ENCODE data around the gene BOLA1.
A peak's percentile ranks its signal among the peaks of the same experiment; 100 is the strongest.
"Not testable (repeated sequence)": the region's sequence is repeated elsewhere in the genome, so short reads cannot be mapped to it uniquely, and the experiment has no call there.

Gene BOLA1

GRCh38 chr1:149887196-149887455 is 12.2 kb upstream of the BOLA1 start:
- not testable (repeated sequence) for DNase-seq (ENCODE audit: low read depth)

- peak; percentile 99 for DNase-seq (ENCODE audit: low read depth)
Observed at GRCh38 chr1:149887456-149888246, 11.7 kb upstream of the BOLA1 start.

DNA sequence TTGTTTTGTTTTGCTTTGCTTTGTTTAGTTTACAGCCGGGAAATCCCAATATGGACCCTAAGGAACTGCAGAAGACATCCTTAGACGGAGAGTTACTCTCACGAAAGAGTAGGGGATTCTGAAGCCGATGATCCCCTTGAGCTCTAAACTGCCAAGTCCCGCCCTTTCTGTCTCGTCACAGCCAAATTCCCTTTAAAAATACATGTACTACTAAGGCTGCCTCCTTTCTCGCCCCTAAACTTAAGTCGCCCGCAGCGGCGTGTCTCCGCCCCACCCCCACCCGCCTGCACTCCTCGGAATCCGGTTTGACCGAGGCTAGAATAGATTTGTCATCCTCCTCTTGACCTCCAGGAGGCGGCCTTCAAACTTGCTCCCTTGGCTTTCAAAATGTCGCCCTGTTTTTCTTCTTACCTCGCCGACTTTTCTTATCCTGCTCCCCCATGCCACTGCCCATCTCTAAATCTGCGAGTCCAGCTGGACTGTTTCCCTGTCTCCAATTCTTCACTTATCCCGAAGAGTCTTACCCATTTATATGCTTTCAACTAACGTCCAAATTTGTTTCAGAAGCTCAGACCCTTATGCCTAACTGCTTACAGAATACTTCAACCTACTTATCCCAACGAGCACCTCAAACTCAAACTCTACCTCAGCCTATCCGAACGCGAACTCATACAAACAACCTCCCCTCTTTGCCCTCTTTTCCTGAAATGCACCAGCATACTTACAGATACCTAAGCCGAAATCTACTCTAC is 10.9 kb upstream of the BOLA1 start:
- peak; percentile 85 for DNase-seq (ENCODE audit: low read depth)

DNA sequence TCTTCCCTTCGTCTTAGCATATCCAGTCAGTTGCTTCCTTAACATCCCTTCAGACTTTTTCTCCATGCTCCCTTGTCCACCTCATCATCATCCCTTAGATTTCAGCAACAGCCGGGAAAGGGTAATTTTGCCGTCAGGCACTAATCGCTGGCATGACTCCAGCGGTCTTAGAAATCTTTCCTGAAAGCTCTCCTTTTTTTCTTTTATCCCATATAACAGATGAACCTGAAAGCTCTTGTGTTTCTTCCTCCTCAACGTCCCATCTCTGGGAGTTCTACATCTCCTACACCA is 10.4 kb upstream of the BOLA1 start:
- DNase-seq (ENCODE audit: low read depth) = peak; percentile 50

DNA sequence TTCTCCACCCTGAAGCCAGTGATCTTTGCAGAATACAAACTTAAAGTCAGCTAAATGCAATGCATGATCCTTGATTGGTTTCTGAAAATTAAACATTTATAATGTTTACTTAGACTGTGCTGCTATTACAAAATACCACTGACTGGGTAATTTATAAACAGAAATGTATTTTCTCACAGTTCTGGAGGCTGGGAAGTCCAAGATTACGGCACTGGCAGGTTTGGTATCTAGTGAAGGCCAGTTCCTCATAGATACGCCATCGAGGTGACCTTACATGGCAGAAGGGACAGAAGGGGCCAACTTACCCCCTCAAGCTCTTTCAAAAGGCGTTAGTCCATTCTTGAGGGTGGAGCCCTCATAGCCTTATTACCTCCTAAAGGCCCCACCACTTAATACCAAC is 2.8 kb upstream of the BOLA1 start:
- no peak for DNase-seq (ENCODE audit: low read depth)

- DNase-seq (ENCODE audit: low read depth) = no peak
Observed at GRCh38 chr1:149903836-149904491, 4.6 kb downstream of the BOLA1 start.

DNA sequence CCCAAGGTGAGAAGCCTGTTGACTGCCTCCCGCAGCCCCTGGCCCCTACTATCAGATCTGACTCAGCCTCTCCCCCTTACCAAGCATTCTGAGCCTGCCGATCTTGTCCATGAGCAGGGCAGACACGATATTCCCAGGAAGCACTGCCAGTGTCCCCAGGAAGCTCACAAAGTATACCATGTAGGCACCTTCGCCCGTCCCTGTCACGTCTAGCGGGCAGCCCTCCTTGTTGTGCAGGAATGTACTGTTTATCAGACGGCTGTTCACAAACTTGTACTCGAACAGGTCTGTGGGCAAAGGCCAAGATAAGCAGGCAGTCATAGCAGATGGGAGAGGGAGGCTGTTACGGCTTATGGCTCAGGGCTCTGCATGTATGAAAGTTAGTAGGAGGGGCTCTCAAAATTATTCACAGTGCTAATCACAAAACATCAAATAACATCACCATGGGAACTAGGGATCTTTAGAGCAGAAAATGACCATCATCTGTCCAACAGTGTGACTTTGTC is 7.3 kb downstream of the BOLA1 start:
- DNase-seq (ENCODE audit: low read depth) = peak; percentile 34

DNA sequence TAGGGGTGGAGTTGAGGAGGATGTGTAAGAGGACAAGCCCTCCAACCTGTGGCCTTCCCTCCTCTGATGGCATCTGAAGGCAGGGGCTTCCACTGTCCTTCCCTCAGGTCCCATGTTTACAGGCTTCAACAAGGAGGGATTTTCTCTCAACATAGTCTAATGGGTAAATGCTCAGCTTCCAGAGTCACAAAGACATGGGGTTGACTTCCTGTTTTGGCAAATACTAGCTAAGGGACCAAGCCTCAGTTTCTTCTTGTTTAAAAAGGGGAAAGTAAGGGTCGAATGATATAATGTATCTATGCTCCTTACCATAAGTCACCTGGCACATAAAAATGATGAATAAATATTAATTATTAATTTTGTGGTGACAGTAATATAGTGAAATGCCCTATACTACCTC is 15.2 kb downstream of the BOLA1 start:
- no peak for DNase-seq (ENCODE audit: low read depth)

- DNase-seq (ENCODE audit: low read depth) = no peak
Observed at GRCh38 chr1:149915429-149916192, 16.2 kb downstream of the BOLA1 start.

- no peak for DNase-seq (ENCODE audit: low read depth)
Observed at GRCh38 chr1:149916193-149916897, 17.0 kb downstream of the BOLA1 start.

GRCh38 chr1:149916898-149917252 is 17.5 kb downstream of the BOLA1 start:
- DNase-seq (ENCODE audit: low read depth) = no peak

DNA sequence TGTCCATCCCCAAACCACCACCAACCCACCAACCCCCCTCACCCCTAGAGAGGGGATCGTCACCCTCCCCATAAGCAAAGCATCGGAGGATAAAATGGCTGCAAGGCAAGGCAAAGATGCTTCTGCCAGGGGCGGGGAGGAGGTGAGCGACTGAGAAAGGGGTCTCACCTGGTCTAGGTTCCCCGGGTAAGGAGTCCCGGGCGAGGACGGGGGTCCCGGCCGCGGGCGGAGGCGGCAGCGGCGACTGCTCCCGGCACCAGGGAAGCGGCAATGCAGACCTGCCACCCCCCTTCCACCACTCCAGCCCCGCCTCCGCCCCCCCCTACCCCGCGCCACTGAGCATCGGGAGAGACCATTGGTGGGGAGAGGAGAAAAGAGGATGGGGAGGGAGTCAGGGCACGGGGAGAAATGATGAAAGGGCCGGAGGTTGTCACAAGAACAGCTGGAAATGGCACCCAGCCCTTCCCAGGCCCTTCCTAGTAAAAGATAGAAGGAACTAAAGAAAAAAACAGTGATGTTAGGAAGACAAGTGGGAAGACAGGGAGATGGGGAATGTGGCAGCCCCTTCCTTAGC is 18.3 kb downstream of the BOLA1 start, which contains the start of gene SV2A:
Gene SV2A (minus strand): TSS at position 274 of the 574 bp plus-strand sequence. CDS start 4,004 bp downstream, outside the sequence.
- DNase-seq (ENCODE audit: low read depth) = peak; percentile 40

DNA sequence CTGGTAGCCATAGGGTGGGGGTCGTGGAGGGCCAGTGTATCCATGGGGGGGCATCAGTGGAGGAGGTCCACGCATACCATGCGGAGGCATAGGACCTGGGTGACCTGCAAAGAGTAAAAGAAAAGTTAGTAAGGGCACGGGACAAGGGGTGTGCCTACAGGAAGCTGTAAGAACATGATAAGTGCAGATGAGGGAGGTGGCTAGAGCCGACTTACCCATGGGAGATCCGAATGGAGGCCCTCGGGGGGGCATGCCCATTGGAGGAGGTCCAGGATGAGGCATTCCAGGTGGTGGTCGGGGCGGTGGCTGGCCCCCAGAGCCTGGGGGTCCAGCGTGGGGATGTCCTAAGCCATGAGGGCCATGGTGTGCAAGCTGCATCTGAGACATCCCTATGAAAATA is 24.3 kb downstream of the BOLA1 start:
- DNase-seq (ENCODE audit: low read depth) = no peak

- no peak for DNase-seq (ENCODE audit: low read depth)
Observed at GRCh38 chr1:149925345-149925744, 26.0 kb downstream of the BOLA1 start.

DNA sequence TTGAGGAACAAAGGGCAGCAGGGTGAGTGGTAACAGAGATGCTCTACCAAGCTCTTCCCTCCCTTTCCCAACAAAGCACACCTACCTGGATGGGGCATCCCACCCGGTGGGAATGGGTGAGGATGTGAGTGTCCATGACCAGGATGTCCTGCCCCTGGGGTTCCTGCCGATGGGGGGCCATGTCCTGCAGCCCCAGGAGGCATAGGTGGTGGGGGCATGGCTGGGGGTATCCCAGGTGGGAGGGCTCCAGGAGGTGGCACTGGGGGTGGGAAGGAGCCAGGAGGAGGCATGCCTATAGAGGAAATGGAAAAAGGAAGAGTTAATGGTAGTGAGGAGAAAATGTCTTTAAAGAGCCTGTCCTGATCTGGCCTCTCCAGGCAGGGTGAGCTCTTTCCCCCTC is 26.4 kb downstream of the BOLA1 start:
- no peak for DNase-seq (ENCODE audit: low read depth)

GRCh38 chr1:149926296-149926695 is 26.9 kb downstream of the BOLA1 start:
- DNase-seq (ENCODE audit: low read depth) = no peak

GRCh38 chr1:149927056-149927562 is 27.7 kb downstream of the BOLA1 start:
- DNase-seq (ENCODE audit: low read depth) = no peak

- DNase-seq (ENCODE audit: low read depth) = peak; percentile 87
Observed at GRCh38 chr1:149927563-149928400, 28.4 kb downstream of the BOLA1 start, which contains the start of gene SF3B4. TSS of gene SF3B4 (minus strand) at chr1:149927803. CDS start at chr1:149927759, 44 bp downstream.

GRCh38 chr1:149928401-149928724 is 29.0 kb downstream of the BOLA1 start:
- DNase-seq (ENCODE audit: low read depth) = no peak

DNA sequence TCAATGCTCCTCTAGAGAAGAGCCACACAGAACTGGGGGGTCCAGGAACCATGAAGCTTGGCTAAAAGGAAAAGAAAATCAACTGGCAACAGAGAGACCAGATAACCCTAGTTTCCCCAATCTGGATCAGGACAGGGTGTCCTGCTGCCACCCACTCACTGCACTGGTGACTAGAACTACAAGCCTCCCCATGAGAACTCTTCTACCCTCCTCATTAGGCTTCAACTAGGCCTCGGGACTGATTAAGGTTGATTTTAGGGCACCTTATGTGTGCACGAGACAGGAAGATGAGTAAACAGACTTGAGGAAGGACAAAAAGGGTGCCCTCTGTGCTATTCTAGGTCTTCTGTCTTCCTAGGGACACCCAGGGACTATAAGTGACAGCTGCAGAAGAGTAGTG is 30.5 kb downstream of the BOLA1 start:
- DNase-seq (ENCODE audit: low read depth) = no peak

All from amniotic epithelial cell (primary cell).